MM.1S (cell line): ENCODE results near the gene KCNMA1.

Experiments used
- DNase-seq: peaks from one replicate; pipeline ENCODE4 v3.0.0-alpha.2; 2015
- H2AFZ ChIP-seq: fragments of 300-600 bp; sonication (generic); 2 replicates; pipeline ENCODE4 v1.6.0; 2016; ENCODE audit warnings: antibody characterized with exemption, low read length
- H3F3A ChIP-seq: fragments of 300-600 bp; sonication (generic); 2 replicates; pipeline ENCODE4 v1.6.1; 2016; ENCODE audit warnings: mild to moderate bottlenecking, antibody characterized with exemption, low read length, moderate library complexity, mixed read lengths; ENCODE audit not compliant: insufficient read depth
- H3K27ac ChIP-seq: fragments of 300-600 bp; sonication (generic); 2 replicates; pipeline ENCODE4 v1.5.1; 2016; ENCODE audit warnings: mild to moderate bottlenecking, low read length
- H3K27me3 ChIP-seq: fragments of 300-600 bp; sonication (generic); replicated peaks from 2 replicates; pipeline ENCODE4 v1.6.0; 2016; ENCODE audit warnings: low read length; ENCODE audit not compliant: insufficient read depth
- H3K36me3 ChIP-seq: fragments of 300-600 bp; sonication (generic); replicated peaks from 2 replicates; pipeline ENCODE4 v1.6.1; 2016; ENCODE audit warnings: mild to moderate bottlenecking, low read length, mixed read lengths; ENCODE audit not compliant: insufficient read depth
- H3K4me1 ChIP-seq: fragments of 300-600 bp; sonication (generic); 2 replicates; pipeline ENCODE4 v1.6.1; 2016; ENCODE audit warnings: low read length, mixed read lengths
- H3K4me2 ChIP-seq: fragments of 300-600 bp; sonication (generic); 2 replicates; pipeline ENCODE4 v1.6.0; 2016; ENCODE audit warnings: low read depth, low read length
- H3K4me3 ChIP-seq: fragments of 300-600 bp; sonication (generic); 2 replicates; pipeline ENCODE4 v1.5.1; 2016; ENCODE audit warnings: low read length, mixed read lengths
- H3K79me2 ChIP-seq: fragments of 300-600 bp; sonication (generic); 2 replicates; pipeline ENCODE4 v1.6.1; 2016; ENCODE audit warnings: mixed run types, low read length, mixed read lengths
- H3K9ac ChIP-seq: fragments of 300-600 bp; sonication (generic); 2 replicates; pipeline ENCODE4 v1.6.1; 2016; ENCODE audit warnings: low read length, mixed read lengths
- H3K9me2 ChIP-seq: fragments of 300-600 bp; sonication (generic); replicated peaks from 2 replicates; pipeline ENCODE4 v1.6.1; 2016; ENCODE audit warnings: mild to moderate bottlenecking, low read length, mixed read lengths; ENCODE audit not compliant: insufficient read depth
- H3K9me3 ChIP-seq: fragments of 300-600 bp; sonication (generic); replicated peaks from 2 replicates; pipeline ENCODE4 v1.6.1; 2016; ENCODE audit warnings: mild to moderate bottlenecking, low read length, mixed read lengths; ENCODE audit not compliant: insufficient read depth
- H4K20me1 ChIP-seq: fragments of 300-600 bp; sonication (generic); 2 replicates; pipeline ENCODE4 v1.6.1; 2016; ENCODE audit warnings: mild to moderate bottlenecking, low read length, moderate library complexity, mixed read lengths; ENCODE audit not compliant: insufficient read depth
- CTCF ChIP-seq: fragments of 300-600 bp; sonication (generic); IDR thresholded peaks from 2 replicates; pipeline ENCODE4 v1.5.1; 2016; ENCODE audit warnings: antibody characterized with exemption, low read length, mixed read lengths
- EZH2 ChIP-seq: fragments of 300-600 bp; sonication (generic); optimal IDR thresholded peaks from 2 replicates; pipeline ENCODE3; 2017; ENCODE audit warnings: low read depth, mild to moderate bottlenecking, antibody characterized with exemption, low read length, mixed read lengths
- EZH2phosphoT487 ChIP-seq: fragments of 300-600 bp; sonication (generic); IDR thresholded peaks from 2 replicates; pipeline ENCODE4 v1.6.1; 2018; ENCODE audit warnings: antibody characterized with exemption, low read length

KCNMA1 gene

DNA sequence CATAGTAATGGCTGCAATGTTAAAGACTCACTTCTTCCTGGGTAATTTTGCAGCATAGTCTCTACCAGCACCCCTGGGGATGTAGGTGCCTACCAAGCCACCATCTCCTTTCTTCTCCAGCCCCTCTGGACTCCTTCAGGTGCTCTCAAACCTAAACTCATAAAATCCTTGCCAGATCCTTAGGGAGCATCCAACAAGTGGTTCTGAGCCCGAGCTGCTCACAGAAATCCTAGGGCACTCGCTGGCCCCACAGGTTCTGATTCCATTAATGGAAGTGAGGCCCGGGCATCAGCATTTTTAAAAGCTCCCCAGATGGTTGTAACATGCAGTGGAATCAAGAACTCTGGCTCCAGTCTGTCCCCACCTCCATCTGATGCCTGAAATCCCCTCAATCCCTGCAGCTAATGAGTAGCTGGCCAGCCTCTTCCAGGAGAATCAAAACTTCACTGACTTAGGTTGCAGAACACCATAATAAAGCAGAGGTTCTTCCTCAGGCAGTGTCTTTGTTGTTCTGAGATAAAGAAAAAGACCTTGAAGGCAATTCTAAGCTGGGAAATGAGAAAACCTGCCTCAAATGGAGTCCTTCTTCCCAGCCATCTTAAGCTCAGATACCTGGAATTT lies 336.8 kb downstream of the KCNMA1 start:
- Histone ChIP-seq H3K27ac (no peak overlapping the region), H3K36me3 (no peaks in the 10 kb centered on the region), H2AFZ (no peak overlapping the region), H3K9ac (no peak overlapping the region), H3K9me2 (no peaks in the 10 kb centered on the region), H3K4me2 (no peak overlapping the region), H3K4me1 (no peaks in the 10 kb centered on the region), H4K20me1 (no peaks in the 10 kb centered on the region), H3K4me3 (no peak overlapping the region), H3K79me2 (no peaks in the 10 kb centered on the region), H3K9me3 (no peaks in the 10 kb centered on the region), H3K27me3 (no peaks in the 10 kb centered on the region), H3F3A (no peaks in the 10 kb centered on the region)
- no peak for TF ChIP-seq CTCF
- TF ChIP-seq EZH2 = no peak
- no peak for TF ChIP-seq EZH2phosphoT487
- DNase-seq = no peak

DNA sequence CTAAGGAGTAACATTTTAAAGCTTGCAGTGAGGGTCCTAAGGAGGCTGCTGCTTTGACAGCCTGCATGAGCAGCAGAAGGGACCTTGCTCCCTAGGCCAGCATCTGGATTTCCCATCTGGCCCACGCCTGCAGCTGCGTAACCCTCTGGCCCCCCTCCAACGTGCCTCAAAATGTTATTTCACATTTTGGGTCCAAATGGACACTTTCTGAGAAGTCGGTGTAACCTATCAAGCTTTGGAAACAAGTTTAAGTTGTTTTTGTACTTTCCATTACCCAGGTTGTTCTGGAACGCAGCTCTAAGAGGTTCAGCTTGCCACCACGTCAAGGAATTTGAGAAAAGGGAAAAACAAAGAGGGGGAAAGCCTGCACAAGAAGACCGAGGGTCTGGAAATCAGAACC lies 338.3 kb downstream of the KCNMA1 start:
- H3K4me3 ChIP-seq = no peak overlapping the region
- TF ChIP-seq EZH2 (no peak), EZH2phosphoT487 (no peak), CTCF (no peak)
- H3K4me1 ChIP-seq = no peaks in the 10 kb centered on the region

DNA sequence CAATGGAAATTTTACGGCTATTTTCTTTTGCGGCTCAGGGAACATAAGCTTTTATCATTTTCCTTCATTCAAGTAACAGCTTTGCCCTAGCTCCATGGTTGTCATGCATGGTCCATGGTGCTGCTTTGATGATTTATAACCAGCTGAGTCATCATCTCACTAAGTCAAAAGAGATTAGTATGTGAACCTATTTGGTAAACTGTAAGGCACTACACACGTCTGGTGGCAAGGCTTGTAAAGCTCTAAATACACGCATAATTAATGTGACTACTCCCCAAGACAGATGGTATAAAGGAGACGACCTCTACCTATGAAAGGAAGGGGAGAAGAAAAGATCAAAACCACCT lies 340.2 kb downstream of the KCNMA1 start:
- Histone ChIP-seq H3K9me3 (no peaks in the 10 kb centered on the region), H3K9me2 (no peaks in the 10 kb centered on the region), H3K4me3 (no peak overlapping the region), H2AFZ (no peak overlapping the region), H3K4me1 (no peaks in the 10 kb centered on the region), H3K4me2 (no peak overlapping the region), H3K79me2 (no peaks in the 10 kb centered on the region), H3K36me3 (no peaks in the 10 kb centered on the region), H3F3A (no peaks in the 10 kb centered on the region), H4K20me1 (no peaks in the 10 kb centered on the region), H3K27me3 (no peaks in the 10 kb centered on the region), H3K9ac (no peak overlapping the region), H3K27ac (no peak overlapping the region)
- no peak for DNase-seq
- TF ChIP-seq EZH2phosphoT487 (no peak), EZH2 (no peak), CTCF (no peak)

More for the DNA sequence above, 338.3 kb downstream of the KCNMA1 start:
- DNase-seq = no peak
- no peak overlapping the region for H3K4me2 ChIP-seq
- no peaks in the 10 kb centered on the region for H3K27me3 ChIP-seq
- no peak overlapping the region for H3K27ac ChIP-seq
- H3K9me2 ChIP-seq = no peaks in the 10 kb centered on the region
- H3K79me2 ChIP-seq = no peaks in the 10 kb centered on the region
- no peaks in the 10 kb centered on the region for H3K9me3 ChIP-seq
- no peak overlapping the region for H3K9ac ChIP-seq
- H3K36me3 ChIP-seq = no peaks in the 10 kb centered on the region
- no peaks in the 10 kb centered on the region for H3F3A ChIP-seq
- no peaks in the 10 kb centered on the region for H4K20me1 ChIP-seq
- H2AFZ ChIP-seq = no peak overlapping the region
